HepG2 (cell line): ENCODE results near the gene C1orf159. TPM values are rescaled to one million over a fixed set of nuclear protein-coding genes. Genes with fewer than 3 reads are reported as not detected.
A peak's percentile ranks its signal among the peaks of the same experiment; 100 is the strongest.

Source experiments
- AHR ChIP-seq: IDR thresholded peaks from 2 replicates; pipeline ENCODE4 v1.6.1; 2018; ENCODE audit warnings: missing genetic modification reagents, missing compliant biosample characterization
- ELF1 ChIP-seq: sonication (generic); formaldehyde crosslinking; IDR thresholded peaks from 2 replicates; pipeline ENCODE4 v1.4.0; 2020; ENCODE audit warnings: missing genetic modification reagents
- HNRNPH1 ChIP-seq: fragments of 200-400 bp; formaldehyde crosslinking; optimal IDR thresholded peaks from 2 replicates; pipeline ENCODE3; 2017; ENCODE audit warnings: mild to moderate bottlenecking, low read depth, low read length
- KLF12 ChIP-seq: sonication (generic); formaldehyde crosslinking; IDR thresholded peaks from 2 replicates; pipeline ENCODE4 v1.4.0; 2020; ENCODE audit warnings: missing genetic modification reagents, borderline replicate concordance
- MNT ChIP-seq: fragments of 450-650 bp; IDR thresholded peaks from 2 replicates; pipeline ENCODE4 v1.6.1; 2016
- NONO ChIP-seq, 2 experiments: fragments of 450-650 bp in 1 of 2; sonication (generic) in 1 of 2; formaldehyde crosslinking in 1 of 2; IDR thresholded peaks in 1 of 2; conservative IDR thresholded peaks in 1 of 2; 2 replicates each; pipeline versions ENCODE4 v1.6.1 to v1.8.0; 2017 to 2022; ENCODE audit warnings: mild to moderate bottlenecking in 1 of 2, missing genetic modification reagents in 1 of 2, moderate library complexity in 1 of 2
- POLR2AphosphoS5 ChIP-seq: IDR thresholded peaks from 2 replicates; pipeline ENCODE4 v1.6.1; 2012; ENCODE audit warnings: low read depth, low read length
- REXO4 ChIP-seq: sonication (generic); formaldehyde crosslinking; IDR thresholded peaks from 2 replicates; pipeline ENCODE4 v1.8.0; 2022; ENCODE audit warnings: missing genetic modification reagents, mild to moderate bottlenecking, borderline replicate concordance
- RFX1 ChIP-seq: fragments of 450-650 bp; IDR thresholded peaks from 2 replicates; pipeline ENCODE4 v1.6.1; 2017
- SALL1 ChIP-seq: sonication (generic); formaldehyde crosslinking; IDR thresholded peaks from 2 replicates; pipeline ENCODE4 v1.8.0; 2022; ENCODE audit warnings: mild to moderate bottlenecking, missing genetic modification reagents
- SCMH1 ChIP-seq: sonication (generic); formaldehyde crosslinking; IDR thresholded peaks from 2 replicates; pipeline ENCODE4 v1.9.0; 2021; ENCODE audit warnings: missing genetic modification reagents, mild to moderate bottlenecking, borderline replicate concordance
- SIX1 ChIP-seq: sonication (generic); formaldehyde crosslinking; IDR thresholded peaks from 2 replicates; pipeline ENCODE4 v1.4.0; 2020; ENCODE audit warnings: missing genetic modification reagents, borderline replicate concordance
- TEAD3 ChIP-seq: optimal IDR thresholded peaks from 2 replicates; pipeline ENCODE3; 2016; ENCODE audit warnings: borderline replicate concordance
- ZNF224 ChIP-seq: sonication (generic); formaldehyde crosslinking; IDR thresholded peaks from 2 replicates; pipeline ENCODE4 v1.5.0; 2020; ENCODE audit warnings: mild to moderate bottlenecking, missing genetic modification reagents
- ZNF253 ChIP-seq: sonication (generic); formaldehyde crosslinking; IDR thresholded peaks from 2 replicates; pipeline ENCODE4 v1.8.0; 2022; ENCODE audit warnings: mild to moderate bottlenecking, missing genetic modification reagents, borderline replicate concordance
- ZNF343 ChIP-seq: sonication (generic); formaldehyde crosslinking; IDR thresholded peaks from 2 replicates; pipeline ENCODE4 v1.4.0; 2020; ENCODE audit warnings: mild to moderate bottlenecking, missing genetic modification reagents
- ZNF501 ChIP-seq: sonication (generic); formaldehyde crosslinking; IDR thresholded peaks from 2 replicates; pipeline ENCODE4 v1.5.1; 2020; ENCODE audit warnings: mild to moderate bottlenecking, moderate library complexity, missing genetic modification reagents
- ZNF558 ChIP-seq: sonication (generic); formaldehyde crosslinking; IDR thresholded peaks from 2 replicates; pipeline ENCODE4 v1.9.0; 2022; ENCODE audit warnings: mild to moderate bottlenecking, missing genetic modification reagents, borderline replicate concordance
- ZNF607 ChIP-seq: sonication (generic); formaldehyde crosslinking; IDR thresholded peaks from 2 replicates; pipeline ENCODE4 v1.5.1; 2020; ENCODE audit warnings: missing genetic modification reagents, mild to moderate bottlenecking, borderline replicate concordance
- polyA plus RNA-seq, 8 experiments: library from polyadenylated mRNA; depleted of rRNA in 3 of 8; stranded (reverse) in 7 of 8; unstranded in 1 of 8; fragments of >200 nt; fragmentation: Illumina TruSeq in 4 of 8; extraction: Trizol in 4 of 8; gene quantifications; 2 replicates each; pipeline versions ENCODE4 v1.2.1 to v1.2.3, GENCODE V29; 2011 to 2016; ENCODE audit warnings: low read depth in 4 of 8, missing spikeins in 1 of 8, mixed read lengths in 1 of 8; ENCODE audit not compliant: insufficient read depth in 1 of 8
- total RNA-seq, 5 experiments: library from RNA; depleted of rRNA; stranded (reverse); fragments of >200 nt; fragmentation: Illumina TruSeq; extraction: Trizol; gene quantifications; 2 replicates each; pipeline ENCODE4 v1.2.3, GENCODE V29; 2016; ENCODE audit warnings: low read depth in 1 of 5
- TF ChIP-seq, protein P1 (sequence below): sonication (generic); formaldehyde crosslinking; IDR thresholded peaks from 2 replicates; pipeline ENCODE4 v1.5.1; 2020; ENCODE audit warnings: mild to moderate bottlenecking, missing genetic modification reagents, moderate library complexity
- TF ChIP-seq, protein P2 (sequence below): sonication (generic); formaldehyde crosslinking; IDR thresholded peaks from 2 replicates; pipeline ENCODE4 v1.4.0; 2020; ENCODE audit warnings: missing genetic modification reagents, borderline replicate concordance
- TF ChIP-seq, protein P3 (sequence below): sonication (generic); formaldehyde crosslinking; IDR thresholded peaks from 2 replicates; pipeline ENCODE4 v1.8.0; 2022; ENCODE audit warnings: missing genetic modification reagents, mild to moderate bottlenecking, borderline replicate concordance

The C1orf159 gene
- total and polyA plus RNA-seq, 2 of the 13 experiments (the other 11 are each of a cell fraction or from before 2014, with no cell fraction given): 3.8 to 6.7 TPM

GRCh38 chr1:1069056-1069710, 46.7 kb downstream of the C1orf159 start (continued):
- TF ChIP-seq ZNF343 (CRISPR knock-in tag) (no peak), NONO (IDR thresholded peaks at IDR 0.05) (no peak), NONO (CRISPR knock-in tag; conservative IDR thresholded peaks at IDR 0.05) (no peak; the same call in 1 of the 2 replicates), MNT (no peak), TEAD3 (peak; percentile 36), ZNF607 (CRISPR knock-in tag) (no peak), ZNF253 (CRISPR knock-in tag) (no peak), ZNF224 (CRISPR knock-in tag) (no peak), HNRNPH1 (no peak), SCMH1 (CRISPR knock-in tag) (no peak), AHR (no peak), REXO4 (CRISPR knock-in tag) (no peak), SALL1 (CRISPR knock-in tag) (peak; percentile 56; the same call in 1 of the 2 replicates), ELF1 (CRISPR knock-in tag) (peak; percentile 56), POLR2AphosphoS5 (peak; percentile 50; the same call in 1 of the 2 replicates), SIX1 (no peak), ZNF501 (CRISPR knock-in tag) (no peak), RFX1 (peak; percentile 90), ZNF558 (CRISPR knock-in tag) (no peak), KLF12 (CRISPR knock-in tag) (peak; percentile 62; the same call in 1 of the 2 replicates)
- TF ChIP-seq, protein P1, sequence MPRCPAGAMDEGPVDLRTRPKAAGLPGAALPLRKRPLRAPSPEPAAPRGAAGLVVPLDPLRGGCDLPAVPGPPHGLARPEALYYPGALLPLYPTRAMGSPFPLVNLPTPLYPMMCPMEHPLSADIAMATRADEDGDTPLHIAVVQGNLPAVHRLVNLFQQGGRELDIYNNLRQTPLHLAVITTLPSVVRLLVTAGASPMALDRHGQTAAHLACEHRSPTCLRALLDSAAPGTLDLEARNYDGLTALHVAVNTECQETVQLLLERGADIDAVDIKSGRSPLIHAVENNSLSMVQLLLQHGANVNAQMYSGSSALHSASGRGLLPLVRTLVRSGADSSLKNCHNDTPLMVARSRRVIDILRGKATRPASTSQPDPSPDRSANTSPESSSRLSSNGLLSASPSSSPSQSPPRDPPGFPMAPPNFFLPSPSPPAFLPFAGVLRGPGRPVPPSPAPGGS (CRISPR knock-in tag): peak; percentile 53; the same call in 1 of the 2 replicates
- TF ChIP-seq, protein P2, sequence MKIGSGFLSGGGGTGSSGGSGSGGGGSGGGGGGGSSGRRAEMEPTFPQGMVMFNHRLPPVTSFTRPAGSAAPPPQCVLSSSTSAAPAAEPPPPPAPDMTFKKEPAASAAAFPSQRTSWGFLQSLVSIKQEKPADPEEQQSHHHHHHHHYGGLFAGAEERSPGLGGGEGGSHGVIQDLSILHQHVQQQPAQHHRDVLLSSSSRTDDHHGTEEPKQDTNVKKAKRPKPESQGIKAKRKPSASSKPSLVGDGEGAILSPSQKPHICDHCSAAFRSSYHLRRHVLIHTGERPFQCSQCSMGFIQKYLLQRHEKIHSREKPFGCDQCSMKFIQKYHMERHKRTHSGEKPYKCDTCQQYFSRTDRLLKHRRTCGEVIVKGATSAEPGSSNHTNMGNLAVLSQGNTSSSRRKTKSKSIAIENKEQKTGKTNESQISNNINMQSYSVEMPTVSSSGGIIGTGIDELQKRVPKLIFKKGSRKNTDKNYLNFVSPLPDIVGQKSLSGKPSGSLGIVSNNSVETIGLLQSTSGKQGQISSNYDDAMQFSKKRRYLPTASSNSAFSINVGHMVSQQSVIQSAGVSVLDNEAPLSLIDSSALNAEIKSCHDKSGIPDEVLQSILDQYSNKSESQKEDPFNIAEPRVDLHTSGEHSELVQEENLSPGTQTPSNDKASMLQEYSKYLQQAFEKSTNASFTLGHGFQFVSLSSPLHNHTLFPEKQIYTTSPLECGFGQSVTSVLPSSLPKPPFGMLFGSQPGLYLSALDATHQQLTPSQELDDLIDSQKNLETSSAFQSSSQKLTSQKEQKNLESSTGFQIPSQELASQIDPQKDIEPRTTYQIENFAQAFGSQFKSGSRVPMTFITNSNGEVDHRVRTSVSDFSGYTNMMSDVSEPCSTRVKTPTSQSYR (CRISPR knock-in tag): peak; percentile 76; the same call in 1 of the 2 replicates
- TF ChIP-seq, protein P3, sequence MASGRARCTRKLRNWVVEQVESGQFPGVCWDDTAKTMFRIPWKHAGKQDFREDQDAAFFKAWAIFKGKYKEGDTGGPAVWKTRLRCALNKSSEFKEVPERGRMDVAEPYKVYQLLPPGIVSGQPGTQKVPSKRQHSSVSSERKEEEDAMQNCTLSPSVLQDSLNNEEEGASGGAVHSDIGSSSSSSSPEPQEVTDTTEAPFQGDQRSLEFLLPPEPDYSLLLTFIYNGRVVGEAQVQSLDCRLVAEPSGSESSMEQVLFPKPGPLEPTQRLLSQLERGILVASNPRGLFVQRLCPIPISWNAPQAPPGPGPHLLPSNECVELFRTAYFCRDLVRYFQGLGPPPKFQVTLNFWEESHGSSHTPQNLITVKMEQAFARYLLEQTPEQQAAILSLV (CRISPR knock-in tag): no peak
